Ureter (tissue), 1 donor: Measurements from ENCODE around the gene AIPL1. TPM values are rescaled to one million over a fixed set of nuclear protein-coding genes. Genes with fewer than 3 reads are reported as not detected.
"Not testable (repeated sequence)": the region's sequence is repeated elsewhere in the genome, so short reads cannot be mapped to it uniquely, and the experiment has no call there.

Experiments used
- DNase-seq: peaks from one replicate; pipeline ENCODE4 v3.0.0-alpha.2; 2020; ENCODE audit warnings: low spot score
- total RNA-seq: library from RNA; stranded (reverse); gene quantifications from one replicate; pipeline ENCODE4 v1.2.4, GENCODE V29; 2023
- donor health status: DM: yes; HTN: yes; CAD: no.

The AIPL1 gene
- total RNA-seq = not detected

DNA sequence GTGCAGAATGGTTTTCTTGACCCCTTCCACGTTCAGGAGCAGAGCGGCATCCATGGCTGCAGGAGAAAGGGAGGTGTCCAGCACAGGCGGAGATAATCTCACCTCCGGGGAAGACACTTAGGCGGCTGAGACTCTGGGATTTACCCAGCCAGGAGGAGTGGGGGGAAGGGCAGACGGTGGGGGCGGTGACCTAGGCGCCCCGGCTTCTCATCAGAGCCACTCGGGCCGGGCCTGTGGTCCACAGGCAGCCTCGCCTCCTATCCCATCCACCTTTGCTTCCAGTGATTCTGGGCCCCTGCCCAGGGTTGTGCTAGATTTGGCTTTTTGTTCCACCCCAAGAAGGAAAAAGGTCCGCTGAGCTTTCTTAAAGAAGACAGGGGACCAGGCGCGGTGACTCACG is at the start of gene AIPL1:
Gene AIPL1, minus strand, starts transcription at position 71 of the 400 bp plus-strand sequence. Its CDS starts 17 bp downstream, at position 54.
- DNase-seq = no peak

DNA sequence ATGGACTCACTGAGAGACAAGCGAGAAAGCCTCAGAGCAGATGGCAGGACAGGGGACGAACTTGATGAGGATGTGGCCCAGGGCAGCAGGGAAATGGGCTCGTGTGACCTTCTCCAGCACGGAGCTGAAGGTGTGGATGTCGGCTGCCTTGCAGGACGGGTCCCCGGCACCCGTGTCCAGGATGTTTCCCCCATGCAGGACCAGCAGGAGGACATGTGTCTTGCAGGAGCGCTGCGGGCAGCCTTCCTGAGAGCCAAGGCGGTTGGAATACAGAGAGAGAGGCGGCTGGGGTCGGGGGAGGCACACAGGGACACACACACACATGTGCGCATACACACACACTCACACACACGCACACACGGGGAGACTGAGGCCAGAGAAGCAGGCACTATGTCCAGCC is 48.6 kb upstream of the AIPL1 start:
- no peak for DNase-seq

GRCh38 chr17:6482796-6483195 is 47.9 kb upstream of the AIPL1 start:
- not testable (repeated sequence) for DNase-seq

GRCh38 chr17:6482105-6482455 is 47.2 kb upstream of the AIPL1 start:
- DNase-seq = no peak

- DNase-seq = no peak
Measured at GRCh38 chr17:6480303-6480675, 45.4 kb upstream of the AIPL1 start.

DNA sequence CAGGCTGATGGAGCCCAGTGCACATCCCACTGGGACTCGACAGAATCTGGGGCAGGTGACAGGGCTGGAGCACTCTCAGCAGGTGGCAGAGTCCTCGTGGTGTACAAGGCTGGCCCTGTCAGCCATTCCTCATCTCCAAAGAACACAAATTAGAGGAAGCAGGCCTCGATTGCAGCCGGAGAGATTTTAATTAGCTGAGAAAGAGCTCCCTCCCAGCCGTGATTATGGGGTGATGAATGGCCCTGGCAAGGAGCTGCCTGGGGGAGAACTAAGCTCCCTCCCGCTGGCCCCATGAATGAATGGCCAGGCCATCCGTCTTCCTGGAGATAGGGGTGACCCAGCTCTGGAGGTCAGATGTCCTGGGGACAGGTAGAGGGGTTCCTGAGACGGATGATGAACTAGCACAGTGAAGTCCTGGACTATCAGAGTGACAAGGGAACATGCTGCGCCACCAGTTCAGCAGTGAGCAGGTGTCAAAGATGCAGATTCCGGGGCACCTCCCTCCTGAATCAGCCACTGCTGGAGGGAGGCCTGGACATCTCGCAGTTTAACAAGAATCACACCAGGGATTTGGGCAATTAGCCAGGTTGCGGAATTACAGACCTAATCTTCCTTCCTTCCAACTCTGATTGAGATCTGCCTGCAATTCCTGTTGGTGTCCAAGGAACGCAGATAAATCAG is 44.8 kb upstream of the AIPL1 start:
- no peak for DNase-seq

DNA sequence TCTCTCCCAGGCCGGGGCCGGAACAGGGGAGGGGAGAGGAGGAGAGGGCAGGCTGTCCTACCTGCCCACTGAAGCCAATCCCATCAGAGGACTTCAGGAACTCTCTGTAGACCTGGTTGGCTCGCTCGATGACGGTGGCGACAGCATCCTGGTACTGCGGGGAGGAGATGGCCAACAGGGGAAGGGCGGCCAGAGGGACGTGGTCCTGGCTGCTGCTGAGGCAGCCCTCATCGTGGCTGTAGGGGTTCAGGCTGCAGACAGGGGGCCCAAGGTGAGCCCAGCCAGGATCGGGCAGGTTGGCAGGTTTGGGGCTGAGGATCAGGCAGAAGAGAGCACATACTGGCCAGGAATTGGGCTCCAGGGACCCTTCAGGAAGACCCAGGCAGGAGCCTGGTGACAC is 43.6 kb upstream of the AIPL1 start:
- no peak for DNase-seq

GRCh38 chr17:6477831-6478383 is 43.0 kb upstream of the AIPL1 start:
- no peak for DNase-seq

DNA sequence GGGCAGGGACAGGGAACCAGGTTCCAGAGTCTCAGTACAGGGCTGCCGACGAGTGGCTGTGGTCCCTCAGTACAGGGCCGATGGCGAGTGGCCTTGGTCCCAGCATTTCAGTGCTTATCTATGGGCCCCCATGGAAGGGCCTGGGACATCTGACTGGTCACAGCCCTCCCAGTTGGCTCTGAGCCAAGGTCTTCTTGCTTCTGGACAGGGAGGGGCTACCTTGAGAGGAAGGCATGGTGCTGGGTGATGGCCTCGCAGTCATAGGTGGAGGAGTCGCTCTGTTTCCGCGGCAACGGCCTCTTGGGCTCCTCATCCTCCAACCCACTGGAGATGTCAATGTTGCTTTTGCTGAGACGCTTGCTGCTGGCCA is 41.9 kb upstream of the AIPL1 start:
- DNase-seq = no peak

GRCh38 chr17:6476076-6476809 is 41.3 kb upstream of the AIPL1 start:
- no peak for DNase-seq

GRCh38 chr17:6475411-6475810 is 40.5 kb upstream of the AIPL1 start:
- DNase-seq = no peak

DNA sequence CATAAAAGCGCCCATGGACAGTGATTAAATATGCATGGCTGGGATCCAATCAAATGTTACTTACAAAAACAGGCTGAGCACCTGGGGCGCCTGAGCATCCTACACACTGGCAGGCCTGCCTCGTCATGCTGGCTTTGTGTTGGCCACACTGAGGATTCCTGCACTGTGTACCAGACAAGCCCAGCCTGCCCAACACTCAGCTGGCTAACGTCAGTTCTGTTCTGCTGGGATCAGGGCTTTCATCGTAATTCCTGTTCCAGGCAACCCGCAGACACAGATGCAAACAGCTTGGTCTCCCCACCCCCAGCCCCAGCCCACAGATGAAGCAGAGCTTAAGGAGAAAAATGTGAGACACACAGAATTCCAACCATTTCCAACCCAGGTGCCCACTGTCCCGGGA is 40.0 kb upstream of the AIPL1 start:
- no peak for DNase-seq

DNA sequence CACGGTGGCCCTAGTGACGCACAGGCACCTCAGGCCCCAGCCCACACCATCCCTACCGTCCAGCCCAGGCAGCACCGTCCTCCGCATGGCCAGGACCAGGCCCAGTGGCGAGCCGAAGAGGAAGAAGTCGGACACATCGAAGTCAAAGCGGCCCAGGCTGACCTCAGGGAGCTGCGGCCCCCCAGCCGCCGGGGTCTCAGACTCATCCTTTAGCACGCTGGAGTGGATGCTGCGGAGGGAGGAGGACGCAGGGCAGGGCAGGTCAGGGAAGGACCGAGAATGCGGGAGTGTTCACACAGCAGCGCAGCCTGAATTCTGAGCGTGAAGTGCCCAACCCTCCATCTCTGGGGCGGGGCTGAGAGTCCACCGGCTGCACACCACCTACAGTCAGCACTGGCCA is 39.5 kb upstream of the AIPL1 start:
- DNase-seq = no peak

DNA sequence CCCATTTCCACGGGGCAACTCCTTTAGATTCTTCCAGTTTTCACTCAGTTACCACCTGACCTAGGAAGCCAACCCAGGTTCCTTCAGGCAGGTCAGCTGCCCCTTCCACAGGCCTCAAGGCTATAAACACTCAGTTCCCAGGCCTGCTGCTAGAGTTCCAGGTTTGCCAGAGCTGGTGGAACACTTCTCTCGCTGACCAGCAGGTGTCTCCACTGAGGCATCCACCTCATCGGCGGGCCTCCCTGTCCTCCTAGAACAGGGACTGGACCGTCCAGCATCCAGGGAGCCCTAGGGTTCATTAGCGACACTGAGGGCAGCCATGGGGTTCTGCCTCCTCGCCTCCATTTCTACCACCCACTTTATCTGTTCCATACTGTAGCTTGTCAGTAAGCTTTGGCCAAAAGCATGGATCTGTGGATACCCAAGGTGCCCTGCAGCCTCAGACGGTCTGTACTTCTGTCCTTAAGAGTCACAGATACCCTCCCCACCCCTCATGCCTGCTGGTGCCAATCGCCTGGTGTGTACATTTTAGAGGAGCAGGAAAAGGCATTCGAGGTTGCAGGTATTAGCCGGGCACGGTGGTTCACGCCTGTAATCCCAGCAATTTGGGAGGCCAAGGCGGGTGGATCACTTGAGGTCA is 38.3 kb upstream of the AIPL1 start:
- DNase-seq = peak; percentile 83

- no peak for DNase-seq
Measured at GRCh38 chr17:6472517-6472916, 37.6 kb upstream of the AIPL1 start.

GRCh38 chr17:6471531-6472465 is 36.9 kb upstream of the AIPL1 start:
- DNase-seq = no peak

- DNase-seq = no peak
Measured at GRCh38 chr17:6470751-6471521, 36.0 kb upstream of the AIPL1 start.

DNA sequence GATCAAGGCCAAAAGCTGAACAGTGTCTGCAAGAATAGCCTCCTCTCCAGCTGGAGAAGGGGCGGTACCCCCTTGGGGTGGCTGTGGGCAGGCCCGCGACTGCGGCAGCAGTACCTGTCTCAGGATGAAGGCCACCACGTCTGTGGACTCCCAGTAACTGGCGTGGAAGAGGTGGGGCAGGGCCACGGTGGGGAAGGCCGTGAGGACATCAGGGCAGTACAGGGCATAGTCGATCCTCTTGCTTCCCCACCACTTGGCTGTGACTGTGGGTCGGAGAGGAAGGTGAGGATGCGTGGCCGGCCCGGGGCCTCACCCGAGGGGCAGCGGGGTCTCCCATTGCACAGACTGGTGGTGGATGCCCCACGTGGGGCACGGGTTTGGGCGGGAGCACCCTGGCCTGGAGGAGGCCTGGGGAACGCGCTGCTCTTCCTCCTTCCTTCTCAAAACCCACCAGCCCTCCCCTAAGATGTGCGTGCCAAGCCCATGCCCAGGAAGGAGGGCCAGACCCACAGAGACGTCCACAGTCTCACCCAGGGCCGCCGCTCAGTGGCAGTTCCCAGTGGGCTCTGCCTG is 35.3 kb upstream of the AIPL1 start:
- DNase-seq = no peak

DNA sequence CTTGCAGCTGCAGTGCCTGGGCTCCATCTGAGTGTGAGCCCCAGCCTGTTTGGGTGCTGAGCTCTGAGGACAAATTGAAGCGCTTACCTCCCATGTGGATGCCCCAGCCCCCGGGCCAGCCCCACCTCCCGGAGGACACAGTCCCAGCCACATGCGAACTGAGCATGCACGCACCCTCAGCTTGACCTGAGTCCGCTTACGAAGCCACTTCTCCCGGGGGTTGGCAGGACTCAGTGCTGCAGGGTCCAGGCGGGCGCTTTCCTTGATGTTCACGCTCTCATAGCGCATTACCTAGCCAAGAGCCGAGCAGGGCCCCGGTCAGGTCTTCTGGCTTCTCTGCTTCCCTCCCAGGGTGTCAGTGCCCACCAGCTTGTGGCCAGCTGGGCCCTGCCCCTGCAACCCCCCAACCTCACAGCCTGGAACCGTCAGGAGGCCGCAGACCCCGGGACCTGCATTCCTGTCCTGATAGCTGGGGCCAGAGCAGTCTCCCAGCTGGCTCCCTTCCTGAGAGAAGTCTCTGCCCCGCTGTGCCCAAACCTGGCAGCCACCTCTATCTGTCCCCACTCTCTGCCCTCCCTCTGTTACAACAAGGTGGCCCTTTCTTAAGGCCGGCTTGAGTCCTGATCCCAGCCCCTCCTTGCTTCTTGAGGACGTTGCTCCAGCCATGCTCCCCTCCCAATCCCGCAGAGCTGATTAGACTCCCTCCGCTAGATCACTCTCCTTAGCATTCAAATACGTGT is 33.3 kb upstream of the AIPL1 start:
- no peak for DNase-seq

- no peak for DNase-seq
Measured at GRCh38 chr17:6467567-6467966, 32.6 kb upstream of the AIPL1 start.
